ENCODE data around the gene MYOZ1. TPM values are rescaled to one million over a fixed set of nuclear protein-coding genes. Genes with fewer than 3 reads are reported as not detected.
"Not testable (repeated sequence)": the region's sequence is repeated elsewhere in the genome, so short reads cannot be mapped to it uniquely, and the experiment has no call there.

MYOZ1 gene
- polyA plus RNA-seq, 1 donor from 2014 or later: not detected

GRCh38 chr10:73629165-73629564, 12.1 kb downstream of the MYOZ1 start:
- H3K4me1 Mint-ChIP-seq: peaks cover 5 to 17% (median 13%) of the 10 kb centered on the region in 3 donors
- H3K9me3 Mint-ChIP-seq: no peaks in the 10 kb centered on the region
- no peak overlapping the region for H3K27ac Mint-ChIP-seq
- H3K4me3 Mint-ChIP-seq: no peak overlapping the region
- H3K27me3 Mint-ChIP-seq: no peaks in the 10 kb centered on the region
- H3K36me3 Mint-ChIP-seq: no peaks in the 10 kb centered on the region

- H3K27ac Mint-ChIP-seq: no peak overlapping the region
- H3K36me3 Mint-ChIP-seq: no peaks in the 10 kb centered on the region
- no peaks in the 10 kb centered on the region for H3K9me3 Mint-ChIP-seq
- H3K4me3 Mint-ChIP-seq: peak overlapping the region in 1 of 4 donors; percentile 14
- H3K27me3 Mint-ChIP-seq: no peaks in the 10 kb centered on the region
- peaks cover 5 to 17% (median 13%) of the 10 kb centered on the region in 3 donors for H3K4me1 Mint-ChIP-seq
Measured at GRCh38 chr10:73628405-73628804, 12.9 kb downstream of the MYOZ1 start.

GRCh38 chr10:73627300-73627699, 14.0 kb downstream of the MYOZ1 start:
- H3K27me3 Mint-ChIP-seq: no peaks in the 10 kb centered on the region
- peaks cover 5 to 17% (median 13%) of the 10 kb centered on the region in 3 donors for H3K4me1 Mint-ChIP-seq
- H3K36me3 Mint-ChIP-seq: no peaks in the 10 kb centered on the region
- no peaks in the 10 kb centered on the region for H3K9me3 Mint-ChIP-seq
- H3K4me3 Mint-ChIP-seq: peak overlapping the region; percentile 76 to 100 (median 94)
- peak overlapping the region in 2 of 3 donors; percentile 36 to 64 for H3K27ac Mint-ChIP-seq

- Mint-ChIP-seq H3K36me3 (no peaks in the 10 kb centered on the region), H3K9me3 (no peaks in the 10 kb centered on the region), H3K27ac (peak overlapping the region; percentile 64 to 99 (median 99)), H3K4me3 (peak overlapping the region; percentile 89 to 100 (median 99)), H3K27me3 (no peaks in the 10 kb centered on the region), H3K4me1 (peaks cover 5 to 17% (median 13%) of the 10 kb centered on the region in 3 donors)
Measured at GRCh38 chr10:73625884-73626752, 15.2 kb downstream of the MYOZ1 start.

- Mint-ChIP-seq H3K4me3 (peak overlapping the region; percentile 89 to 100 (median 99)), H3K27me3 (no peaks in the 10 kb centered on the region), H3K36me3 (no peaks in the 10 kb centered on the region), H3K9me3 (no peaks in the 10 kb centered on the region), H3K27ac (peak overlapping the region; percentile 64 to 99 (median 99)), H3K4me1 (peaks cover 5 to 17% (median 13%) of the 10 kb centered on the region in 3 donors)
Measured at GRCh38 chr10:73625004-73625883, 16.0 kb downstream of the MYOZ1 start.

GRCh38 chr10:73623056-73623455, 18.2 kb downstream of the MYOZ1 start:
- Mint-ChIP-seq H3K4me1 (peaks cover 5 to 17% (median 11%) of the 10 kb centered on the region in 3 donors), H3K36me3 (no peaks in the 10 kb centered on the region), H3K4me3 (peak overlapping the region in 2 of 4 donors; percentile 32 to 72), H3K27ac (no peak overlapping the region), H3K9me3 (no peaks in the 10 kb centered on the region), H3K27me3 (no peaks in the 10 kb centered on the region)

- H3K36me3 Mint-ChIP-seq, H3K27ac Mint-ChIP-seq, H3K4me3 Mint-ChIP-seq, H3K27me3 Mint-ChIP-seq, H3K4me1 Mint-ChIP-seq, H3K9me3 Mint-ChIP-seq: not testable (repeated sequence)
Measured at GRCh38 chr10:73620974-73621373, 20.3 kb downstream of the MYOZ1 start.

- H3K9me3 Mint-ChIP-seq, H3K27ac Mint-ChIP-seq, H3K27me3 Mint-ChIP-seq, H3K4me3 Mint-ChIP-seq, H3K4me1 Mint-ChIP-seq, H3K36me3 Mint-ChIP-seq: not testable (repeated sequence)
Measured at GRCh38 chr10:73617143-73617542, 24.1 kb downstream of the MYOZ1 start.

- Mint-ChIP-seq H3K27ac (no peak overlapping the region), H3K27me3 (no peaks in the 10 kb centered on the region), H3K4me1 (no peaks in the 10 kb centered on the region)
Measured at GRCh38 chr10:73614720-73615119, 26.6 kb downstream of the MYOZ1 start.

GRCh38 chr10:73609116-73609515, 32.2 kb downstream of the MYOZ1 start:
- no peak overlapping the region for H3K4me3 Mint-ChIP-seq
- no peak overlapping the region for H3K27ac Mint-ChIP-seq
- peaks cover 3% of the 10 kb centered on the region for H3K36me3 Mint-ChIP-seq
- no peaks in the 10 kb centered on the region for H3K4me1 Mint-ChIP-seq
- no peaks in the 10 kb centered on the region for H3K27me3 Mint-ChIP-seq
- H3K9me3 Mint-ChIP-seq: no peaks in the 10 kb centered on the region

More at GRCh38 chr10:73614720-73615119, 26.6 kb downstream of the MYOZ1 start:
- Mint-ChIP-seq H3K4me3 (no peak overlapping the region), H3K36me3 (no peaks in the 10 kb centered on the region), H3K9me3 (no peaks in the 10 kb centered on the region)

- Mint-ChIP-seq H3K4me1 (no peaks in the 10 kb centered on the region), H3K27ac (no peak overlapping the region), H3K4me3 (no peak overlapping the region), H3K9me3 (no peaks in the 10 kb centered on the region), H3K36me3 (peaks cover 5% of the 10 kb centered on the region), H3K27me3 (no peaks in the 10 kb centered on the region)
Measured at GRCh38 chr10:73601486-73601921, 39.8 kb downstream of the MYOZ1 start.

- Mint-ChIP-seq H3K27me3 (no peaks in the 10 kb centered on the region), H3K4me3 (no peak overlapping the region), H3K4me1 (peaks cover 0 to 6% (median 0%) of the 10 kb centered on the region in 3 donors), H3K27ac (no peak overlapping the region), H3K9me3 (no peaks in the 10 kb centered on the region), H3K36me3 (peaks cover 2% of the 10 kb centered on the region)
Measured at GRCh38 chr10:73597346-73597745, 43.9 kb downstream of the MYOZ1 start.

- Mint-ChIP-seq H3K4me3 (no peak overlapping the region), H3K27ac (no peak overlapping the region), H3K4me1 (peaks cover 11 to 19% (median 11%) of the 10 kb centered on the region in 3 donors), H3K9me3 (no peaks in the 10 kb centered on the region), H3K36me3 (peaks cover 2% of the 10 kb centered on the region), H3K27me3 (no peaks in the 10 kb centered on the region)
Measured at GRCh38 chr10:73593812-73594211, 47.5 kb downstream of the MYOZ1 start.

- peaks cover 11 to 19% (median 11%) of the 10 kb centered on the region in 3 donors for H3K4me1 Mint-ChIP-seq
- no peaks in the 10 kb centered on the region for H3K9me3 Mint-ChIP-seq
- peak overlapping the region in 1 of 4 donors; percentile 30 for H3K4me3 Mint-ChIP-seq
- H3K27ac Mint-ChIP-seq: no peak overlapping the region
- H3K27me3 Mint-ChIP-seq: no peaks in the 10 kb centered on the region
- H3K36me3 Mint-ChIP-seq: peaks cover 3% of the 10 kb centered on the region
Measured at GRCh38 chr10:73593110-73593509, 48.2 kb downstream of the MYOZ1 start.

Measured in IgD-negative memory B cell (primary cell).